IMR-90 (cell line): Measurements from ENCODE around the gene FCHSD2. TPM values are rescaled to one million over a fixed set of nuclear protein-coding genes. Genes with fewer than 3 reads are reported as not detected.

ENCODE experiments used
- ATAC-seq: fragments of 200-7000 bp; cut with Tn5 transposase; 2 replicates; pipeline ENCODE4 v1.9.1; 2020; ENCODE audit warnings: low read depth, mild to moderate bottlenecking, moderate library complexity
- BruUV-seq: library from RNA; stranded (reverse); fragments of 400-500 nt; replicated peaks from 2 replicates; lab custom pipeline; 2021; lab: Mats Ljungman, UMichigan
- CTCF ChIA-PET: fragments of 300-600 bp; formaldehyde crosslinking; extraction: SDS; loops from one replicate; lab custom pipeline; 2021; ENCODE audit warnings: antibody characterized with exemption; lab: Yijun Ruan, JAX
- POLR2A ChIA-PET: fragments of 300-600 bp; sonication (Branson Sonifier 250); formaldehyde crosslinking; loops from one replicate; lab custom pipeline; 2022; ENCODE audit warnings: antibody characterized with exemption; ENCODE audit not compliant: unreplicated experiment; lab: Charles Lee
- DNase-seq: peaks from one replicate; pipeline ENCODE4 v3.0.0; 2013
- H2AFZ ChIP-seq: replicated peaks from 2 replicates; pipeline ENCODE3; 2013; ENCODE audit warnings: low read length, mild to moderate bottlenecking; ENCODE audit not compliant: poor library complexity
- H2AK5ac ChIP-seq: 2 replicates; pipeline ENCODE4 v1.6.1; 2013; ENCODE audit warnings: low read depth, low read length, inconsistent platforms
- H2AK9ac ChIP-seq: replicated peaks from 2 replicates; pipeline ENCODE3; 2013; ENCODE audit warnings: mild to moderate bottlenecking, low read depth, low read length, moderate library complexity; ENCODE audit not compliant: poor library complexity
- H2BK120ac ChIP-seq: 2 replicates; pipeline ENCODE4 v1.6.1; 2013; ENCODE audit warnings: low read depth, low read length, inconsistent platforms
- H2BK15ac ChIP-seq: 3 replicates; pipeline ENCODE4 v1.6.1; 2013; ENCODE audit warnings: low read depth, low read length, inconsistent platforms
- H2BK20ac ChIP-seq: 2 replicates; pipeline ENCODE4 v1.6.1; 2013; ENCODE audit warnings: low read depth, mild to moderate bottlenecking, inconsistent platforms, low read length, moderate library complexity
- H2BK5ac ChIP-seq: 2 replicates; pipeline ENCODE4 v1.6.1; 2013; ENCODE audit warnings: mild to moderate bottlenecking, low read depth, low read length, inconsistent platforms; ENCODE audit not compliant: poor library complexity, severe bottlenecking
- H3K14ac ChIP-seq: replicated peaks from 2 replicates; pipeline ENCODE4 v1.6.1; 2013; ENCODE audit warnings: low read depth, low read length, inconsistent platforms
- H3K18ac ChIP-seq: 2 replicates; pipeline ENCODE4 v1.6.1; 2013; ENCODE audit warnings: low read depth, low read length, control low read depth
- H3K23ac ChIP-seq: 2 replicates; pipeline ENCODE4 v1.6.1; 2013; ENCODE audit warnings: low read depth, low read length, inconsistent platforms
- H3K27ac ChIP-seq: 2 replicates; pipeline ENCODE4 v1.5.1; 2013; ENCODE audit warnings: mild to moderate bottlenecking, control low read depth, low read length; ENCODE audit not compliant: insufficient read depth
- H3K27me3 ChIP-seq: 2 replicates; pipeline ENCODE4 v1.6.1; 2013; ENCODE audit warnings: low read length; ENCODE audit not compliant: control insufficient read depth, insufficient read depth
- H3K36me3 ChIP-seq: 2 replicates; pipeline ENCODE4 v1.6.1; 2013; ENCODE audit warnings: low read length, mixed read lengths; ENCODE audit not compliant: control insufficient read depth, insufficient read depth
- H3K4ac ChIP-seq: 2 replicates; pipeline ENCODE4 v1.6.1; 2013; ENCODE audit warnings: low read depth, low read length, inconsistent platforms
- H3K4me1 ChIP-seq: 2 replicates; pipeline ENCODE4 v1.6.1; 2013; ENCODE audit warnings: low read length, mixed read lengths; ENCODE audit not compliant: control insufficient read depth, insufficient read depth
- H3K4me2 ChIP-seq: 2 replicates; pipeline ENCODE4 v1.6.1; 2013; ENCODE audit warnings: low read depth, mild to moderate bottlenecking, control low read depth, low read length, moderate library complexity
- H3K4me3 ChIP-seq: 2 replicates; pipeline ENCODE4 v1.5.1; 2013; ENCODE audit warnings: low read depth, mild to moderate bottlenecking, control low read depth, low read length, moderate library complexity; ENCODE audit not compliant: insufficient read depth
- H3K56ac ChIP-seq: 2 replicates; pipeline ENCODE4 v1.6.1; 2013; ENCODE audit warnings: low read length, inconsistent platforms; ENCODE audit not compliant: insufficient read depth; ENCODE audit errors: extremely low read depth
- H3K79me1 ChIP-seq, 2 experiments: 2 replicates each; pipeline ENCODE4 v1.6.1; 2013; ENCODE audit warnings: low read length in 2 of 2, inconsistent platforms in 1 of 2, low read depth in 1 of 2
- H3K9ac ChIP-seq: 2 replicates; pipeline ENCODE4 v1.6.1; 2013; ENCODE audit warnings: low read depth, low read length, control low read depth
- H3K9me1 ChIP-seq: 2 replicates; pipeline ENCODE4 v1.6.1; 2013; ENCODE audit warnings: low read length, inconsistent platforms; ENCODE audit not compliant: insufficient read depth
- H3K9me3 ChIP-seq: 2 replicates; pipeline ENCODE4 v1.6.1; 2013; ENCODE audit warnings: low read length; ENCODE audit not compliant: control insufficient read depth, insufficient read depth
- H4K20me1 ChIP-seq: 2 replicates; pipeline ENCODE4 v1.6.1; 2013; ENCODE audit warnings: low read length, inconsistent platforms; ENCODE audit not compliant: insufficient read depth
- H4K5ac ChIP-seq: 2 replicates; pipeline ENCODE4 v1.6.1; 2013; ENCODE audit warnings: mild to moderate bottlenecking, low read depth, low read length, control low read depth
- H4K8ac ChIP-seq, 2 experiments: 2 replicates each; pipeline ENCODE4 v1.6.1; 2013; ENCODE audit warnings: low read depth in 2 of 2, low read length in 2 of 2, control low read depth in 1 of 2, inconsistent platforms in 1 of 2
- H4K91ac ChIP-seq: 2 replicates; pipeline ENCODE4 v1.6.1; 2013; ENCODE audit warnings: low read depth, low read length, inconsistent platforms; ENCODE audit not compliant: insufficient read depth
- MAFK ChIP-seq: IDR thresholded peaks from 2 replicates; pipeline ENCODE4 v1.6.1; 2012; ENCODE audit warnings: low read depth, low read length, improper control_type of control experiment
- RFX5 ChIP-seq: IDR thresholded peaks from 2 replicates; pipeline ENCODE4 v1.8.0; 2012; ENCODE audit warnings: low read depth, mild to moderate bottlenecking, low read length, moderate library complexity
- WGBS, 2 experiments: methylation state at CpG; one replicate each; pipeline versions ENCODE4 v1.1.5 to v1.1.7; 2013; ENCODE audit warnings: missing lambda C conversion rate in 2 of 2; ENCODE audit not compliant: insufficient read length in 1 of 2; ENCODE audit errors: extremely low coverage in 2 of 2; 5-methylcytosine and 5-hydroxymethylcytosine counted together
- dilution Hi-C: fragments of 300-500 bp; cut with HindIII; formaldehyde crosslinking; loops from one replicate; pipeline ENCODE4 v1.14.3; 2018; ENCODE audit warnings: low sequenced_read_pairs; ENCODE audit not compliant: unreplicated experiment
- in situ Hi-C: fragments of 300-500 bp; cut with MboI; formaldehyde crosslinking; loops from 3 replicates; pipeline ENCODE4 v1.14.3; 2019; ENCODE audit warnings: low sequenced_read_pairs, inconsistent platforms, mixed read lengths
- intact Hi-C: fragments of 100-400 bp; cut with micrococcal nuclease; formaldehyde crosslinking; loops from 2 replicates; pipeline ENCODE4 v1.10.0; 2022
- polyA plus RNA-seq, 3 experiments: library from polyadenylated mRNA; depleted of rRNA; stranded (reverse); fragments of >200 nt; gene quantifications; 2 replicates each; pipeline ENCODE4 v1.2.3, GENCODE V29; 2012; ENCODE audit warnings: low replicate concordance in 1 of 3
- total RNA-seq: library from RNA; depleted of rRNA; stranded (reverse); fragments of >200 nt; gene quantifications from 2 replicates; pipeline ENCODE4 v1.2.3, GENCODE V29; 2012

Gene FCHSD2
- total and polyA plus RNA-seq, 2 of the 4 experiments (the other 2 are of a cell fraction): 5.9 to 18.7 TPM

DNA sequence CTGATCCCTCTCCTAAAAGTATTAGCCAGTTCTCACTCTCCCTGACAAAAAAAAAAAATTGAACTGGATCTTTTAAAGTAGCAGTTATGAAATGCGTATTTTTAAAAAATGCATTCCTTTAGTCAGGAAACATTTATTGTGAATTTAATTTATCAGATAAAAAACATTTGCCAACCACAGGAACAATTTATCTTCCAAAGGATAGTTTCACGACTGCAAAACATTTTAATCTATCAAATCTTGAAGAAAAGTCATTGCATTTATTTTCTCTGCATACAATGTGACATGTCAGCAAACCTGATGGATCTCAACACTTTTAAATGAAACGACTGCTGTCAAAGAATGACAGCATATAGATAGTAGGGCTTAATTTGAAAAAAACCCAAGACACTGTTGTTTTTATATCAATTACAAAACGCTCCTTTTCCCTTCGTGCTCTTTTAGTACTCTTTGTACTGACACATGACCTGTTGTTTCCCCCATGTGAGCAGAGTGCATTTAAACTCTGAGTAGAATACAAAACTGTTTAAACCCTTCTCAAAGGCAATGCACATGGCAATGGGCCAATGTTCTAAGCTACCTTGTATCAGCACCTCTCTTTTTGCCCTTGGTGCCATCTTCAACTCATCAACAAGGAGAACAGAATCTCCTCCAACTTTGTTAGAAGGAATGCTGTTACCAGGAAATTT lies 220.9 kb downstream of the FCHSD2 start:
- Histone ChIP-seq H2AFZ (no peak overlapping the region), H3K4me3 (no peak overlapping the region), H3K4ac (no peak overlapping the region), H2BK15ac (no peak overlapping the region), H4K8ac (no peak overlapping the region), H3K18ac (no peak overlapping the region), H4K20me1 (no peaks in the 10 kb centered on the region), H3K27me3 (no peaks in the 10 kb centered on the region), H3K4me2 (no peak overlapping the region), H2BK5ac (no peak overlapping the region), H3K4me1 (no peaks in the 10 kb centered on the region), H3K27ac (no peak overlapping the region), H4K91ac (no peak overlapping the region), H2BK120ac (no peak overlapping the region), H3K9ac (no peak overlapping the region), H2AK9ac (no peak overlapping the region), H2AK5ac (no peak overlapping the region), H4K5ac (no peak overlapping the region), H3K23ac (no peak overlapping the region), H3K14ac (no peak overlapping the region), H3K79me1 (peaks cover 3 to 9% of the 10 kb centered on the region in 2 experiments; a peak in 2 of 4 replicates), H3K9me1 (0 out of 2 replicates have a peak, but pooled peaks cover 3% of the 10 kb centered on the region), H3K36me3 (no peaks in the 10 kb centered on the region), H2BK20ac (no peak overlapping the region), H3K9me3 (no peaks in the 10 kb centered on the region), H3K56ac (no peak overlapping the region)
- ChIA-PET CTCF (no interaction called here), POLR2A (no interaction called here)
- DNase-seq (no peak), ATAC-seq (no peak)
- no peak for TF ChIP-seq RFX5
- peak; percentile 15; the same call in 1 of the 2 replicates for TF ChIP-seq MAFK
- dilution Hi-C loops: no loop called here
- WGBS, 2 experiments: no CpG with 5 or more reads among the region's 5 CpGs
- BruUV-seq: no TSS peak
- in situ Hi-C loops: no loop called here
- intact Hi-C loops: no loop called here
